IMR-90 (cell line): ENCODE results near the gene TSHZ1.

ENCODE experiments used
- BHLHE40 ChIP-seq: fragments of 150-350 bp; IDR thresholded peaks from 2 replicates; pipeline ENCODE4 v1.6.1; 2016; ENCODE audit warnings: mild to moderate bottlenecking, low read depth, low read length
- CTCF ChIP-seq: conservative IDR thresholded peaks from 2 replicates; pipeline ENCODE4 v1.5.1; 2012; ENCODE audit warnings: mild to moderate bottlenecking, low read depth, low read length, improper control_type of control experiment
- MAFK ChIP-seq: IDR thresholded peaks from 2 replicates; pipeline ENCODE4 v1.6.1; 2012; ENCODE audit warnings: low read depth, low read length, improper control_type of control experiment
- MXI1 ChIP-seq: IDR thresholded peaks from 2 replicates; pipeline ENCODE4 v1.6.1; 2012; ENCODE audit warnings: low read depth, mild to moderate bottlenecking, low read length, moderate library complexity, borderline replicate concordance
- POLR2A ChIP-seq: IDR thresholded peaks from 2 replicates; pipeline ENCODE4 v1.6.1; 2012; ENCODE audit warnings: mild to moderate bottlenecking, low read depth, low read length
- RAD21 ChIP-seq: IDR thresholded peaks from 2 replicates; pipeline ENCODE4 v1.6.1; 2012; ENCODE audit warnings: low read length, improper control_type of control experiment
- RCOR1 ChIP-seq: IDR thresholded peaks from 2 replicates; pipeline ENCODE4 v1.6.1; 2012; ENCODE audit warnings: mild to moderate bottlenecking, low read length, improper control_type of control experiment; ENCODE audit not compliant: insufficient replicate concordance
- RFX5 ChIP-seq: IDR thresholded peaks from 2 replicates; pipeline ENCODE4 v1.8.0; 2012; ENCODE audit warnings: low read depth, mild to moderate bottlenecking, low read length, moderate library complexity
- SMC3 ChIP-seq: fragments of 150-350 bp; IDR thresholded peaks from 2 replicates; pipeline ENCODE4 v1.6.1; 2016; ENCODE audit warnings: low read depth, mild to moderate bottlenecking, antibody characterized with exemption, low read length, moderate library complexity
- USF2 ChIP-seq: fragments of 150-350 bp; IDR thresholded peaks from 2 replicates; pipeline ENCODE4 v1.6.1; 2017; ENCODE audit warnings: mild to moderate bottlenecking, antibody characterized with exemption, low read length, low read depth

GRCh38 chr18:75185460-75185859 is 25.1 kb upstream of the TSHZ1 start:
- no peak for TF ChIP-seq POLR2A
- no peak for TF ChIP-seq CTCF
- TF ChIP-seq MXI1, result no peak
- TF ChIP-seq BHLHE40, result no peak
- TF ChIP-seq MAFK, result no peak
- TF ChIP-seq RAD21, result no peak
- TF ChIP-seq SMC3, result no peak
- no peak for TF ChIP-seq USF2
- TF ChIP-seq RCOR1, result no peak
- TF ChIP-seq RFX5, result no peak
